GM18520 (cell line): Measurements from ENCODE around the gene PFN3.
A peak's percentile ranks its signal among the peaks of the same experiment; 100 is the strongest.

Experiments used
- ATAC-seq: cut with Tn5 transposase; IDR thresholded peaks from one replicate; pipeline ENCODE4 v1.9.1; 2021; ENCODE audit not compliant: unreplicated experiment

The PFN3 gene, protein sequence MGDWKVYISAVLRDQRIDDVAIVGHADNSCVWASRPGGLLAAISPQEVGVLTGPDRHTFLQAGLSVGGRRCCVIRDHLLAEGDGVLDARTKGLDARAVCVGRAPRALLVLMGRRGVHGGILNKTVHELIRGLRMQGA

DNA sequence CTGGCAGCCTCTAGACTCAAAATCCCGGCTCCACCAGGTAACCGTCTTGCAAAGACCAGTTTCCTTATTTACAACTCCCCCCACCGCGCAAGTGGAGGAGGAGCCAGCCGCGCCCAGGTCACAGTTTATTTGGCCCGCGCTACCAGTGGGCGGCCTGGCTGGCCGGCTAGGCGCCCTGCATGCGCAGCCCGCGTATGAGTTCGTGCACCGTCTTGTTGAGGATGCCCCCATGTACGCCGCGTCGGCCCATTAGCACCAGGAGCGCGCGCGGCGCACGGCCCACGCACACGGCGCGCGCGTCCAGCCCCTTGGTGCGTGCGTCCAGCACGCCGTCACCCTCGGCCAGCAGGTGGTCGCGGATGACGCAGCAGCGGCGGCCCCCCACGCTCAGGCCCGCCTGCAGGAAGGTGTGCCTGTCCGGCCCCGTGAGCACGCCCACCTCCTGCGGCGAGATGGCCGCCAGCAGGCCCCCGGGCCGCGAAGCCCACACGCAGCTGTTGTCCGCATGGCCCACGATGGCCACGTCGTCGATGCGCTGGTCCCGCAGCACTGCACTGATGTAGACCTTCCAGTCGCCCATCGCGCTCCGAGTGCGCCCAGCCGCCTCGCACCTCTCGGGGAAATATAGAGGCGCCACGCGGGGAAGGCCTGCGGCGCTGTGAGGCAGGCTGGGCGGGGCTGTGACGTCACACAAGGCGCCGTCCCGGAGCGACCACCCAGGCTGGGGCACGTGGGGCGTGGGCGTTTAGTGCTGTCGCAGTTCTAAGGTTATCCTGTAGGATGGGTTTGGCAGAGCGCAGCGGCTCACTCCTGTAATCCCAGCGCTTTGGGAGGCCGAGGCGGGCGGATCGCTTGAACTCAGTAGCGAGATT, at the start of gene PFN3:
Gene PFN3 (minus strand): TSS at position 665 of the 872 bp plus-strand sequence. CDS start 85 bp downstream, at position 580.
- ATAC-seq = no peak

DNA sequence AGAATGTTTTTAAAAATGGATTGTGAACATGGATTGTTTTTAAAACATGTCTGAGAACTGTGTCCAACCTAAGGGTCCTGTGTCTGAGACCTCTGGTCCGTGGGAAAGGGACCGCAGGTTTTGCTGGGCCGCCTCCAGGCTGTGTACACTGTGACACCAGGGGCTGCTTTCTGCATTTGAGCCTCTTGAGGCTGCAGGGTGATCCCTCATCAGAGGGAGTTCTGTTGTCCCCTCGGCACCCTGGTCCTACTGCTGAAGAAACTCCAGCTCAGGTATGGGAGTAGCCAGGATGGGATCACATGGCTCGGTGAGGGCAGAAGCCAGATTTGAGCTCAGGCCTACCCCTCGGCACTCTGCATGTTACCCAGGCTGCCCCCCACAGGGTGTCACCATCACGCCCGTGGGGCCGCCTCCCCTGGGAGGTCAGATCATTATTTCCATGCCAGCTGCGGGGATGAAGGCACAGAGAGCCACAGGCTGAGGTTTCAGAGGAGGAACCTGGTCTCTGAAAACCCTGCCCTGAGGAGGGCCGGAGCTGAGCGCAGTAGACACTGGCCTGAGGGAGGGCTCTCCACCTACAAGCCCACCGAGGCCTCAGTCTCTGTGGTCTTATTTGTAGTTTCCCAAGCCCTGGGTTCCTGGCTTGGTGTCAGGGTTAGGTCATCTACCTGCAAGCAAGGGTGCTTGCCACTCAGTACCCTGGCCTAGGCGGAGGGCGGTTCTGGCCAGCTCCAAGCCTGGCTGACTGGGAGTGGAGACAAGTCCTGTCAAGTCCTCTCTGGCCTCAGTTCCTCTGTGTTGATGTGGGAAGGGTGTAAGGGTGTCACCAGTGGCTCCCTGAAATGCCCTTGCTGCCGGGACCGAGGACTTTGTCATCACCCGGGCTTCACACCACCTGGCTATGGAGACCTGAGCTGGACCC, 48.9 kb upstream of the PFN3 start:
- ATAC-seq = no peak

DNA sequence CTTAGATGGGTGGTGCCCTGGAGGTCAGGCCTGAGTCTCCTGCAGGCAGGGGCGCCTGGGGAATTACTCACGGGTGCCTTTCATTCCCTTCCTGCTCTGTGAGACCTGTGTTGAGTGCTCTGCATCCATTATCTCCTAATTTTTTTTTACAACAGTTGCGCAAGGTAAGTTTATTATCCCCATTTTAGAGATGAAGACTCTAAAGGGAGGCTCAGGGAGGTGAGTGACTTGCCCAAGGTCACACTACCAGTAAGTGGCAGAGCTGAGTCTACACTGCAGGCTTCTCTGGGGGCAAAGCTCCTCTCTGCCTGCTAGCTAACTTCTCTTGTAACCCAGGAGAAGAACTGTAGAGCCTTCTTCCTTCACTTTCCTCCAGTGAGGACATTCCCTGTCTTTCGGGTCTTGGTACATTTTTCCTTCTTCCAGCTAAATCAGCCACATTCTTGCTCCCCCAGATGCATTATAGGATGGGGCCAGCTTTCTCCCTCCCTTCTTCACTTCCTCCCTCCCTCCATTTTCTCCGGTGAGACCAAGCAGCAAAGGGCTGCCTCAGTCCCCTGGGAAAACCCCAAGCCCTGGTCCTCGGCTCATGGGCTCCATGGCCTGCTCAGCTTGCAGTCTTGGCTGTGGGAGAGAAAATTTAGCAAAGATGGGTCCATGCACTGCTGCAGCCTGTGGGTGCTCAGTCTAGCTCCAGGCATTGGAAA, 47.9 kb upstream of the PFN3 start:
- ATAC-seq = no peak

DNA sequence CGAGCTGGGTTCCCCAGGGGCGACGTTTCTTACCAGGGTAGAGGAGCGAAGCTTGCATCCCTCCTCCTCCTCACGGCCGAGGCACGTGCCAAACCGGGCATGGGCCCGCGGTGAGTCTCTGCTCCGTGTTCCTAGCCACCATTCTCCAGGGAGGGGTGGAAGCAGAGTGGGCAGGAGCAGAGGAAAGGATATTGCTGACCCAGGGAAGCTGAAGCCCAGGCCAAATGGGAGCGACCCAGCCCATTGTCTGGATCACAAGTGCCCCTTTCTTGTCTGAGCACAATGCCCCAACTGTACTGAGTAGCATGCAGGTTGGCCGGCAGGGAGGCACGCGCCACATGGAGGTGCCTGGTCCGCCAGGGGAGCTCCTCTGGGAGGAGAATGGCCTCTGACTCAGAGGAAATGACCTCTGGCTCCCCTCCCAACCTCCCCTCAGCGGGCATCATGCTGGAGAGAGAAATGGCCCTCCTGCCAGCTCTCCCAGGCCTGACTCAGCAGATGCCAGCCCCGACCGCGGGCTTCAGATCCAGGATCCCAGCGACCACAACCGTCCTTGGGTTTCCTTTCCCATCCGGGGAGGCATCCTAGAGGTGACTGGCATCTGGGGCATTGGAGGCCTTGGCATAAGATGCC, 47.3 kb upstream of the PFN3 start:
- no peak for ATAC-seq

DNA sequence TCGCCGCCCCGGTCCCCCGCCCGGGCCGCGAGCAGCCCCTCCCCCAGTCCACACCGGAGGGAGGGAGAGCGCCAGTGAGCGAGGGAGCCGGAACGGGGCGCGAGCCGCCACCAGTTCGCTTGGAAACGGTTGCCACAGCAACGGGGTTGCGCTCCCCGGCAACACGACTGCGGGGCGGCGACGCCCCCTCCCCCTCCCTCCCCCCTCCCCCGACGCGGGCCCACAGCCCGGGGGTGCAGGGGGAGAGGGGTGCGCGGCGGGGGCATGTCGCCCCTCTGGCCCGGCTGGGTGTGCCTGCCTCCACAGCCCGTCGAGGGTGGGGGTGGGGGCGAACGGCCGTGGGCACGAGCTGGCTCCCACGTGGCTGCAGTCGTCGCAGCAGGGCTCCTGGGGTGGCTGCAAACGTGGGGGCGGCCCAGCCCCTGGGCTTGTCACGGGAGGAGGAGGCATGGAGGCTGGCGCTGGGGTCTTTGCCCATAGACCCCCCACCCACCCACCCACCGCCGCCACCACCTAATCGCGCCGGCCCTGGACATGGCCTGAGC, 46.7 kb upstream of the PFN3 start:
- peak; percentile 21 for ATAC-seq

DNA sequence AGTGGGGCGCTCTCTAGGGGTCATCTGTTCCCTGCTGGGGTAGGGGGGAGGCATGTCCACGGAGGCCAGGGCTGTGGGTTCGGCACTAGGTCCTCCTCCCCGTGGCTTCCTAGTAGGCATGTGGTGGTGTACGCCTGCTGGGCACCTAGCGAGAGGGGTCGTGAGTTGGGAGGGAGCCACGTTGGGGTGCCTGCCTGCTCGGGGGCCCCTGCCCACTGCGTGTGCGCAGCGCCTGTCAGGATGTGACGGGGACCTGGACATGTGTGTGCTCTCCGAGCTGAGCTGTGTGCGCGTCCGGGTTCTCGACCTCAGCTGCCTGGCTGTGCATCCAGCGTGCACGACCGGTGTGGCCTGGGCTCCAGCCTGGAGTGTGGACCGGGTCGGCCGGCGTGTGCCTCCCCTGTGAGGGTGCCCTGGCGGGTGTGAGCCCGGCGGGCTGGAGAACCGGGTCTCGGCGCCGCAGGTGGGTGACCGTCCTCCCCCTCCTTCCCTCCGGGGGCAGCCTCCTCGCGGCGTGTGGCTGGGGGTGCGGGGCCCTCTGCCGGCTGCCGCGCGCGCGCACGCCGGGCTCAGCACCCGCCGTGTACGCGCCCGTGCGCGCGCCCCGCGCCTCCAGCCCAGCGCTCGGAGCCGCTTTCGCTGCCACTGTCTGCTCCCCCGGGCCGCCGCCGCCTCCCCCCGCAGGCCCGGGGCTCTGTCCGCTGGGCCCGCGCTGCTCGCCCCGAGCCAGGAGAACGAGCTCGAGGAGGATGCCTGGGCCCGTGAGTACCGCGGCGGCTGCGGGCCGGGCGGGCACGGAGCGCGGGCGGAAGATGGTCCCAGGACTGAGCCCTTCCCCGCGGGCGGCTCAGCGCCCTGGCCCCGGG, 46.0 kb upstream of the PFN3 start, which contains the start of gene PRR7:
Gene PRR7 (plus strand): TSS at position 615 of the 866 bp plus-strand sequence. CDS start 8,254 bp downstream, outside the sequence.
- ATAC-seq = peak; percentile 36

DNA sequence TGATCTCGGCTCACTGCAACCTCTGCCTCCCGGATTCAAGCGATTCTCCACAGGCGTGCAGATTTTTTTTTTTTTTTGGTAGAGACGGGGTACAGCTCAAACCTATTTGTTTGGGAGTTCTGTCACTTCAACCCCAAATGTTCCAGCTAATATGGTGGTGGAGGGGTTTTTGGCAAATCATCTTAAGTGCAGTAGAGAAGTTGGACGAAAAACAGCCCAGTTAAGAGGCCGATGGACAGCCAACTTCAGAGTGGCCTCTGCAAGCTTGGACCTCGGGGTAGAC, 45.4 kb upstream of the PFN3 start:
- ATAC-seq = no peak

DNA sequence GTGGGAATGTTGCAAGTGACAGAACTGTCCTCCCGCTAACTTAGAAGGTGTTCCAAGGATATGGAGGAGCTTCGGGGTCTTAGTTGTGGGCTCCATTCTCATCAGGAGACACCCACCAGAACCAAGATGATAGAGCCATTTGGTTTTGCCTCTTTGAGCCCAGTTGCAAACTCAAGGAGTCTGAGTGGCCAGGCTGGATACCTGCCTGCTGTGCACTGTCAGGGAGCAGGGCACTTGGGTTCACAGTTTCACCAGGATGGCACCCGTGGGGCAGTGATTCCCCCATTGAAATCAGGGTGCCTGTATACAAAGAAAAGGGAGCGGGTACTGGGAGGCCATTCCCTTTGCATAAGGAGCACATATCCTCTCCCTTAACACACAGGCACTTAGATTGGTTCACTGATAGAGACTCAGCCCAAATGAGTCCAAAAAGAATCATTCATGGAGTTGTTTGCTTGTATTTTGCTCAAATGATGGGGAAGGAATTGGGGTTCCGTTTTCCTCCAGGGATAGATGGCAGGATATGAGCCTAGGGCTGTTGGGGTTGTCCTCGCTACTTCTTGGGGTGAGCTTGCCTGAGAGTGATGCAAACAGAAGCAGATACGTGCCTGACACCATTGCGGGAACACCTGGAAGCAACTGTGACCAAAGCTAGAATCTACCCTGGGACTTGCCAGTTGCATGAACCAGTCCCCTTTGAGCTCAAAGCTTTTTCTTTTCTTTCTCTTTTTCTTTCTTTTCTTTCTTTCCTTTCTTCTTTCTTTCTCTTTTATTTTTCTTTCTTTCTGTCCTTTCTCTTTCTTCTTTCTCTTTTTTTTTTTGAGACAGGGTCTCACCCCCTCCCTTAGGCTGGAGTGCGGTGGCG, 44.8 kb upstream of the PFN3 start:
- ATAC-seq = no peak

DNA sequence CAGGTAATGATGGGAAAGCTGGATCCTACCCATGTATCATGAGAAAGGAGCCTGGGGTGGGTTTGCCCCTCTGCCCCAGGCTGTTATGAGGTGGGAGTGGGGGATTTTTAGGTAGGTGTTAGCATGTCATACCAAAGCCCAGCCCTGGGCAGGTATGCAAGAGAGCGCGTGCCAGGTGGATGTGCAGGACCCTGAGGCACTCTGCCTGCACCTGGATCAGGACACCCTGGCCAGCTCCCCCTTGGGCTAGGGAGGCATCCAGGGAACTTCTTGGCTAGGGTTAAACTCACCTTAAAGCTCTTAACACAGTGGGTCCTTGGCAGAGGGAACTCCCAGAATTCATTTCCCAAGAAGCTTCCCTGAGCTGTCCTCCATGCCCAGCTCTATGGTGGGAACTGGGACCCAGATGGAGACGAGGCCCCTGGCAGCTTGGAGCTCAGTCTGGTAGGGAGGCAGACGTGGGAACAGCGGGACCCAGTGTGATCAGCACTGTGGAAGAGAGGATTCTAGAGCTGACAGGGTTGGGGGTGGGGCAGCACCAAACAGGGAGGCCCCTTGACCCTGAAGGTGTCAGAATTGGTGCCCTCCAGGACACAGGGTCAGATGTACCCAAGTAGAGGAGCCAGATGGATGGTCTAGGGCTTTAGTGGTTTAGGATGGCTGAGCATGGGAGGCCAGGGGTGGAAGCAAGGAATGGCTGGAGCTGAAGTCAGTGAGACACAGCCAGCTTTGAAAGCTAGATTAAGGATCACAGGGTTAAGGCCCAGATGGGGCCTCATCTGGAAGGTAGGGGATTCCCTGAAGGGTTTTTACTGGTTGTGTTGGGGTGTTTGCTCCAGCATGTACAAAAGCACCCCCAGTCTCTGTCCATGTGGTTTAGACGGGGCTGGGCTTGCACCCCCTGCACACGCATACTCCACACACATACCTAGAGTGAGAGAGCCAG, 43.9 kb upstream of the PFN3 start:
- ATAC-seq = no peak

DNA sequence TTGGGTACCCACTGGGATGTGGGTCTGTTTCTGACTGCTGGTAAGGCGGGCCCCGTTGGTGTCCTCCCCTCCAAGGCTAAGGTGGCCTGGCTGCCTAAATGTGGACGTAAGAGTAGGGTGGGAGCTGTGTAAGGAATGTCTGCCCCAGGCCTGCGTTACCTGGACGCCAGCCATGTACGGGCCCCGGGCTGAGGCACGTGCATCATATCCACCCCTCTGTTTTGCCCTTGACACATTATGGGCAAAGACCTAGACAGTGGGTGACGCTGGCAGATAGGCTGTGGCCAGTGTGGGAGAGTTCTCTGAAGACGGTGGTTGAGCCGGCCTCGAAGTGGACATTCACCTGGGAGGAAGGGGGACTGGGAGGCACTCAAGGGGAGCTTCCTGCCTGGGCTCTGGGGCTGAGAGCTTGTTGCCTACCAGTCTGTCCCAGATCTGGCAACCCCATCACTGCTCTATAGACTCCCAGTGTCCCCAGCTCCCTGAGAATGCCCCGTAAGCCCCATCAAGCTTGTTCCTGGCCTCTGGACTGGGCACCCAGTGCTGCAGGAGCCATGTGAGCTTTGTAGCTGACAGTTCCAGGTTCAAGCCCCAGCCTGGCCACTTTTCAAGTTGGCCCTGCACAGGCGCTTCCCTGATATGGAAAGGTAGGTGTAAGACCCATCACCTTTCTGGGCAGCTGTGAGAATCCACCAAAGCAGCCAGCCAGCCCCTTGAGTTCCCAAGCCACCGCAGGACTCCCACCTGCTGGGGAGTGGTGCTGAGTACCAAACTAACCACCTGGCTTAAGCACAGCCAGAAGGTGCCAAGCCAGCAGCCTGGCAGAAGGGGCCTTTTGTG, 42.9 kb upstream of the PFN3 start:
- ATAC-seq = no peak

DNA sequence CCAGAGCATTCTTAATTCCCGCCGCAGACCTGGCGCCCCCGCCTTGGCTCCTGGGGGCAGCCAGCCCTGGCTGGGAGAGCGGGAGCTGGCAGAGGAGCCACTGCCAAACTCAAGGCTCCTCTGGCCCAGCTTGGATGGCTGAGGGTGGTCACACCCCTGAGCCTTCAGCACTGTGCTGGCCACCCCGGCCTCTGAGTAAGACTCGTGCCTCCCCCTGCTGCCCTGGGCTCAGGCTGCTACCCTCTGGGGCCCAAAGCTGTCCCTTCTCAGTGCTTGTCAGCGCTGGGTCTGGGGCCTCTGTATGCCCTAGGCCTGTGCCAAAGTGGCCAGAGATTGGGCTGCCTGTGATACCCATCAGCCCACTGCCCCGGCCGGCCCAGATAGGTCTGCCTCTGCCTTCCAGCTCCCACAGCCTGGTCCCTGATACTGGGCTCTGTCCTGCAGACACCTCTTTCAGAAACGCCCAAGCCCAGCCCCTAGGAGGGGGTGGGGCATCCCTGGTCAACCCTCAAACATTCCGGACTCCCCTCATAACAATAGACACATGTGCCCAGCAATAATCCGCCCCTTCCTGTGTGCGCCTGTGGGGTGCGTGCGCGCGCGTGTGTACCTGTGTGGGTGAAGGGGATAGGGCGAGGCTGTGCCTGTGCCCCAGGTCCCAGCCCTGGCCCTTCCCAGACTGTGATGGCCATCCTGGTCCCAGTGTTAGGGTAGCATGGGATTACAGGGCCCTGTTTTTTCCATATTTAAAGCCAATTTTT, 41.8 kb upstream of the PFN3 start:
- ATAC-seq = no peak

DNA sequence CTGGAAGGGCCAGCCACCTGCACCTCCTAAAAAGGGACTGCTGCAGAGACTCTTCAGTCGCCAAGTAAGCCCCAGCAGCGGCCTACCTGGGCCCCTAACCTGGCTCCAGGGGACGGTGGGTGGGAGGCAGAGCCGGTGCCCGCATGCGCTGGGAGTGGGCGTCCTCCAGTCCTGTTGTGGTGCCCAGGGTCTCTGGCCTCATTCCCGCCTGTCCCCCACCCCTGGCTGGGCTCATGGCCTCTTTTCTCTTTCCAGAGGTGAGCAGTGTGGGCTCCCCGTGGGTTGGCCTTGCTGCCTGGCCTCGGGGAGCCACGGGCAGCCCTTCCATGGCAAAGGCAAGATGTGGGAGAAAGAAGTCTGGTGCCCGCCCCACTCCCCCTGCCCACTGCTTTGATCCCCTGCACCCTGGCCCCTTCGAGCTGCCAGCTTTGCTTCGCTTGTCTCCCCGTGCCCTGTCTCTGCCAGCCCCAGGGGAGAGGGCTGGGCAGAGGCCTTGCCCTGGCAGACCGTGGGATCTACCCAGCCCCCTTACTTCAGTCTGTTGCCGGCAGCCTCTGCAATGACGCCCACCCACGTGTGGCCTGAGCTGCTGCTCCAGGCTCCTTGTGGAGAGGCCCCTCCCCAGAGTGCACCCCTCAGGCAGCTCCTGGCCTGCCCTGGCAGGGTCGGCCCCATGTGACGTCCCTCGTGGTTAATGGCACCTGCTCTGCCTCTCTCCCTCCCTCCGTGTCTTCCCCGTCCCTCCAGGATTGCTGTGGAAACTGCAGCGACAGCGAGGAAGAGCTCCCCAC, 40.7 kb upstream of the PFN3 start:
- no peak for ATAC-seq

DNA sequence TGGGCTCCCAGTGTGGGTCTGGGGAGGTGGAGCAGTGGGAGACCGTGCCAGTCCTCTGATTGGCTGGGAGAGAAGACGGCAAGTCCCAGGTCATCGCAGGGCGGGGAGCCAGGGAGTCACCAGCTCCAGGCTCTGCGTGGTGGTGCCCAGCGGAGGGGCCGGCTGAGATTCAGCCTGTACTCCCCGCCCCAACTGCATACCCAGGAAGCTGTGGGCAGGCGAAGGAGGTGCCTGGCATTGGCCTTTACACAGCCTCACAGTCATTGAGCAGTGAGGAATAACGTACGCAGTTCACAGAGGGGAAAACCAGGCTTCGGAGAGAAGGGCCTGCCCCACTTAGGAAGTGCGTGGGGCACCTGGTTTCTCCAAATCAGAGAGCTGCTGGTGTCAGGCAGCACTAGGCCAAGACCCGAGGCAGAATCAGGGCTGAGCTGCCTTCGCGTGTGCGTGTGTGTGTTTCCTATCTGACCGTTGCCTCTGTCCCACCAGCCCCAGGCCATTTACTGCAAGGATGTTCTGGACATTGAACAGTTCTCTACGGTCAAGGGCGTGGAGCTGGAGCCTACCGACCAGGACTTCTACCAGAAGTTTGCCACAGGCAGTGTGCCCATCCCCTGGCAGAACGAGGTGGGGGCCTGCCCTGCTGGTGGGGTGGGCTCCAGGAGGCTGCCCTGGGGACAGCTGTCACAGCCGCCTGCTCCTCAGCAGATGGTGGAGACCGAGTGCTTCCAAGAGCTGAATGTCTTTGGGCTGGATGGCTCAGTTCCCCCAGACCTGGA, 39.9 kb upstream of the PFN3 start:
- no peak for ATAC-seq

DNA sequence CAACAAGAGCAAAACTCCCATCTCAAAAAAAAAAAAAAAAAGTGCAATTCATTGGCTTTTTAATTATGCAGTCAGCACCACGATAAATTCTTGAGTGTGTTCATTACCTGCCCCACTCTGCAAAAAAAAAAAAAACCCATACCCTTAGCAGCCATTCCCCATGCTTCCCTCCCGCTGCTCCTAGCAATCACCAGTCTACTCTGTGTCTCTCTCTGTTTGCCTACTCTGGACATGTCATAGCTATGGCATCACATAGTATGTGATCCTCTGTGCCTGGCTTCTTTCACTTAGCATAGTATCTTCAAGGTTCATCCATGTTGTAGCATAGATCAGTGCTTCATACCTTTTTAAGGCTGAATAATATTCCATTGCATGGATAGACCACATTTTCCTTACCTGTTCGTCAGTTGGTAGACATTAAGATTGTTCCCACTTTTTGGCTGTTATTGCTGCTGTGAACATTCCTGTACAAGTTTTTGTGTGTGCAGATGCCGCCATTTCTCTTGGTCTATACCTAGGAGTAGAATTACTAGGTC, 39.1 kb upstream of the PFN3 start:
- ATAC-seq = no peak
